GM18499 (cell line): Measurements from ENCODE around the gene STMP1.
"Not testable (repeated sequence)": the region's sequence is repeated elsewhere in the genome, so short reads cannot be mapped to it uniquely, and the experiment has no call there.

Experiments used
- ATAC-seq: cut with Tn5 transposase; IDR thresholded peaks from one replicate; pipeline ENCODE4 v1.9.1; 2021; ENCODE audit warnings: moderate number of reproducible peaks; ENCODE audit not compliant: insufficient read depth, unreplicated experiment

Gene STMP1

GRCh38 chr7:135662373-135663114, at the start of gene STMP1:
TSS of gene STMP1 (plus strand) at chr7:135662514.
- peak; percentile 63 for ATAC-seq

DNA sequence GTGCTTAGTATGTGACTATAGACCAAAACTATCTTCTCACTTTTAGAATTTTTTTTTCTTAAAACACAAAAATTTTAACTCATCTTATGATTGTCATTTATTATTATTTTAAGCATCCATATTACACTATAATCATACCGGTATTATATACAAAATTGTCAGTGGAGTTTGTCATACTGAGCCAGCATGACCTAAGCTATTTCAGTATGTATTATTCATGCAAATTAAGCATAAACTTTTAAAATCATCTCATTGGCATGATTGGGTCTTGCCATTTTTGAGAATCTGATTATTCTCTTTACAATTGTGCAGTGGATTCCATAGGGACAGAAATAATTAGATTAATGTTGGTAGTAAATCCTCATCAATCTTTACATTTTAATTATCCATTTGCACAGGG, 46.2 kb upstream of the STMP1 start:
- ATAC-seq = no peak

DNA sequence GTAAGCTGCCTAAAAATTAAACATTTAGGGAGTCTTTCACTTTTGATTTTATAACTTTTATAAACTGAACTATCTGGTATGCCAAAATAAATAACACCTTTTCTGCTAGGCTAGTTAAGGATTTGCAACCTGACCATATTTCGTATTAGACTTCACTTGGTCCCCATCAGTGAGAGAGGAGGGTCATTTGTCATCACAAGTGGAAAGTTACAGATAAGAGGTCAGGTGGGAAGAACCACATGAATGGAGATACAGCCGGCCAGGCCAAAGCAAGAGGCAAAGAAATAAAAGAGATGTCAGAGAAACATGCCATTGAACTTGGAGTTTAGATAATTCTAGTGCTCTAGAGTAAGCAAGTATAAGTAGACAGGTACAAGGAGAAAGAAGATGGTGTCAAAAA, 44.5 kb upstream of the STMP1 start:
- no peak for ATAC-seq

GRCh38 chr7:135618510-135618909, 43.8 kb upstream of the STMP1 start:
- ATAC-seq = no peak

- no peak for ATAC-seq
Observed at GRCh38 chr7:135620447-135620846, 41.9 kb upstream of the STMP1 start.

DNA sequence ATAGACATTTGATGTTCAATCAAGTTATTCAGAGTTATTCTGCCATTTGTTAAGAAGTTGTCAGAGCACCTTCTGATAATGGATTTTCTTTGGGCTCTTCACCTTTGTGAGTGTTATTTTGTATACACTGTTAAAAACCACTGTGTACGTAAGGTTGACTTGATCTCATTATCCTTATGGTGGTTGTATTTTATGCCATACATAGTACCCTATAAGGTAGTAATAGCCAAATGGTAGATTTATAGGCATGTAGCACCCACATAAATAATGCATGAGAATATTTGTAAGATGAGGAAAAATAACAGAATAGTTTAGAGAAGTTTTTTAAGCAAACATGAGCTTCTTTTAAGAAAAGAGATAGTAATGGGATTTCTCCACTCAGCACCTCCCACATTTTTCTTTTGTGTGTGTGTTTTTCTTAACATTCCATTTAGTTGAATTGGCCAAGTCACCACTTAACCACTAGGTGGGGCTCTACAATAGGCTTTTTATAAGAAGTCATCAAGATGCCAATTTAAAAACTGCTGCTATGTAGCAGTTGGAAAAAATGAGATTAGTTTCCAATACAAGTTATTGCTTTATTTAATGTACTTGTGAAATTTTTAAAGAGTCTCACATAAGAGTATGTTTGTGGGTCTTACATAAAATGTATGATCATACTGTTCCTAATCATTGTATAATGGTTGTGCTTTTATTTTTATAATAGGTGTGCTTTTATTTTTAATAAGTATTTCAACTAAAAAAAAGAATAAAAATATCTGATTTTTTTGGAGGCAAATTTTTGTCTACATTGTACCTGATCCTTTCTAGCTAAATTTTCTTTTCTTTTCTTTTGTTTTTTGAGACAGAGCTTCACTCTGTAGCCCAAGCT, 41.1 kb upstream of the STMP1 start:
- no peak for ATAC-seq

DNA sequence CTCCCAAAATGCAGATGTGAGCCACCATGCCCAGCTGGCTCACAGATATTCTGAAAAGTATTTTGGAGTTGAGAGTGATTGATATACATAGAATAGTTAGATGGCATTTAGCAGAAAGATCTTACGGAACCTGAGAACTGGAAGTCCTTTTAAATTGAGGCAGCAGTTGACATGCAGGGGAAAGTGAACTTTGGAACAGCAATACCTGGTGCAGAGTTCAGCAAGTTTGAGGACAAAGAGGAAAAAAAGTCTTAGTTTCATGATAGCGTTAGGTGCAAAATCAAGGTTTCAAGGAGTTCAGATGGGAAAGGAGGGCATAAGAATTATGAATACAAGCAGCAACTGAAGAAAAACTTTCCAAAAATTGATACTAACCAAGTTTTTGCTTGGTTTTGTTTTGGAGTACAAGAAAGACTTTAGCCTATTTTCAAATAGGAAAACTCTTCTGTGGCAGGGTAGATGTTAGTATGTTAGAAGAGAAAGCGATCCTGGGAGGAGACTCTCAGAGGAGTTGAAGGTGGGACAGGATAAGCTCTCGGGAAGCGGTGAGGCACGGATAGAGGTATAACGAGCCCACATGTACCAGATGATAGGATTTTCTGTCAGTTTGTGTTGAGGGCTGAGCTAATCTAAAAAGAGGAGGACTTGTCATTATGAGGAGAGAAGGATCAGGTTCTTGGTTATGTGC, 28.0 kb upstream of the STMP1 start:
- no peak for ATAC-seq

- not testable (repeated sequence) for ATAC-seq
Observed at GRCh38 chr7:135639690-135640089, 22.6 kb upstream of the STMP1 start.

- no peak for ATAC-seq
Observed at GRCh38 chr7:135644154-135644553, 18.2 kb upstream of the STMP1 start.

- ATAC-seq = no peak
Observed at GRCh38 chr7:135644729-135645128, 17.6 kb upstream of the STMP1 start.

DNA sequence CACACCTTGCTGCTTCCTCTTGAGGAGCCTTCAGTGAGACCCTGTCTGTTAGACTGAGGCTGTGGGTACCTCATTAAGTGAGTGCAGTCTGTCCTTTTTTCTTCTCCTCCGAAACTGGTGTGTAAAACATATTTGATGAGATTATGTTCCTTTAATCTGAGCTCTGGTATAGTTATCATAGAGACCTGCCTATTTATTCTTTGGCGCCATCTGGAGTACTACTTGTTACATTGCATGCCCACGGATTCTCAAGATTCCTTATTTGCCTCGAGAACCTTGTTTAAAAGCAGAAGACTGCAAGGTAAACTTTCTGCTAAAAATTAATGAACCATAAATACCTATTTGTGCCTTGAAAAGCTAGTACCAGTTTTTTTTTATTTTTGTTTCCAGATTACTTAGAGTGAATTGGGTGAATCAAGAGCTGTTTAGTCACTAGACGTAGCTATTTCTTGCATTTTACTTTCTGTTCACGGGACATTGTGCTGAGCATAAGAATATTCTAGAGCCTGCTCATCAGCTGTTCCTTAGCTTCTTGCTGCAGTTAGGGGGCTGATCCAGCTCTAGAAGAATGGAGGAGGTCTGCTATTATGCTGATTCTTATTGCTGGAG, 16.9 kb upstream of the STMP1 start:
- ATAC-seq = no peak

- ATAC-seq = no peak
Observed at GRCh38 chr7:135647755-135648154, 14.6 kb upstream of the STMP1 start.

DNA sequence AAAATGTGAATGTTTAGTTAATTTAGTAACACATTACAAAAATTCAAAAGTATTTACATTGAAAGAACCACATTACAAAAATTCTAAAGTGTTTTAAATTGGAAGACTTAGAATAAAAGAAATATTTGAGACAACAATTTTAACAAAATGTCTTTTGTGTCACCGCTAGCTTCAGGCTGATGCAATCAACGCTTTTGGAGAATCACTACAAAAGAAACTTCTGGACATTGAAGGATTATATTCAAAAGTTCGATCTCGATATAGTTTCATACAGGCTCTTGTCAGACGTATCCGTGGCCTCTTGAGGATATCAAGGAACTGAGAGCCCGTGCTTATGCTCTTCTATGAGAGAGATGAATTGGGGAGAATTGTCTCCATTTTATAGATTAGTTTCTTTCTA, 14.1 kb upstream of the STMP1 start:
- ATAC-seq = no peak

- ATAC-seq = no peak
Observed at GRCh38 chr7:135650831-135651573, 11.3 kb upstream of the STMP1 start.

- ATAC-seq = no peak
Observed at GRCh38 chr7:135653340-135654080, 8.8 kb upstream of the STMP1 start.

- no peak for ATAC-seq
Observed at GRCh38 chr7:135658564-135658963, 3.8 kb upstream of the STMP1 start.

- no peak for ATAC-seq
Observed at GRCh38 chr7:135659159-135659846, 3.0 kb upstream of the STMP1 start.

- ATAC-seq = no peak
Observed at GRCh38 chr7:135661311-135662122, 797 bp upstream of the STMP1 start.
